Stomach smooth muscle (tissue), 2 donors: ENCODE results near the gene C1QL3.

ENCODE experiments used
- H3K27ac ChIP-seq: one replicate; pipeline ENCODE4 v1.7.0; 2013; ENCODE audit warnings: mild to moderate bottlenecking, low read length, inconsistent platforms
- H3K27me3 ChIP-seq, 2 donors: one replicate each; pipeline ENCODE4 v1.7.0; 2013; ENCODE audit warnings: low read length in 2 of 2; ENCODE audit not compliant: insufficient read depth in 2 of 2, control insufficient read depth in 1 of 2
- H3K36me3 ChIP-seq, 2 donors: one replicate each; pipeline ENCODE4 v1.7.0; 2013; ENCODE audit warnings: low read length in 2 of 2; ENCODE audit not compliant: control insufficient read depth in 2 of 2, insufficient read depth in 2 of 2
- H3K4me1 ChIP-seq: one replicate; pipeline ENCODE4 v1.7.0; 2013; ENCODE audit warnings: low read length; ENCODE audit not compliant: control insufficient read depth, insufficient read depth
- H3K4me3 ChIP-seq, 2 donors: one replicate each; pipeline ENCODE4 v1.7.0; 2013; ENCODE audit warnings: low read length in 2 of 2
- H3K9ac ChIP-seq, 2 donors: one replicate each; pipeline ENCODE4 v1.7.0; 2013; ENCODE audit warnings: low read length in 2 of 2, mild to moderate bottlenecking in 1 of 2
- H3K9me3 ChIP-seq, 2 donors: one replicate each; pipeline ENCODE4 v1.7.0; 2013; ENCODE audit warnings: low read length in 2 of 2; ENCODE audit not compliant: control insufficient read depth in 2 of 2
- donor health status: healthy.
- donor health status: Pancreatic carcinoma.

The C1QL3 gene

DNA sequence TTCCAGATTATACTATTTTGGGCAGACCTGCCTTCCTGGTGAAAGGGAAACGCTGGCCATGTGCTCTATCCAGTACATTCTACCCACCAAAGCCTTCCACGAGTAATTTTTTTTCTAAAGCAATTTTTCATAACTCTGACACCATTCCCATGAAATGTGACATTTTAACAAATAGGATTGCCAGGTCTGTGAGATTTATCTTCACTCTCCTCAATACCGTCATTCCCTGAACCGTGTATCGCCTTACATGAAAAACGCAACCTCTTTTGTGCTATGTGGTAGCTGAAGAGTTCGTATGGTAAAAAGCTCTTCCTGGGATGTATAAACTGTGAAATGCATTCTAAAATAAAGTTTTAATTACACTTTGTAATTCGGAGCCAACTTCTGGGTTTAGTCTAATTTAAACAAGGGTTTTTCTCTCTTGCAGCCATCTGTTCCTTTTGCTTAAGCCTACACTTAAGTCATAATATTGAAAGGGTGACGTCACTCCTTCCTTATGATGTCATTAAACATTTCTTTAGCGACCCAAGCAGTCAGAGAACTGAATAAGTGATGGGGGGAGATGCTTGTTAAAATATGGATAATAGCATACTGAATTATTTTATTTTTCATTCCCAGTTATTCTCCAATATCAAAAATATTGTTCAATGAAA, 27.7 kb downstream of the C1QL3 start:
- Histone ChIP-seq H3K4me3 (no peak overlapping the region), H3K9me3 (no peaks in the 10 kb centered on the region), H3K27ac (no peak overlapping the region), H3K36me3 (no peaks in the 10 kb centered on the region), H3K9ac (no peak overlapping the region), H3K27me3 (no peaks in the 10 kb centered on the region), H3K4me1 (no peaks in the 10 kb centered on the region)

DNA sequence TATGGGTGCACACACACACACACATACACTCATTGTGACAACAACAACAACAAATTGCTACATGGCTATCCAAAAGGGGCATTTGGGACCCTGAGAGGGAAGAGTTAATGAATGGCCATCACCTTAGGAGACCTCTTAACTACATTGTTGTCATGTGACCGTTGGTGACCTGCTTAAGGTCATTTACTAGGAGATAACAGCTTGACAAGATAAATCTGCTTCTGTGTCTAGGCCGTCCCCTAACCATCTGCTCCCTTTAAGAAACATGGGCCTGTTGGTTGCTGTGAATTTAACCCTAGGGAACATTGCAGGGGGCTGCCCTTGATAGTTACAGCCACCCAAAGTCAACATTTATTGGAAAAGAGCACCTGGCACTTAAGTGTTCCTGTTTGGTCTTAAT, 29.7 kb downstream of the C1QL3 start:
- H3K9ac ChIP-seq: no peak overlapping the region
- no peaks in the 10 kb centered on the region for H3K27me3 ChIP-seq
- no peak overlapping the region for H3K4me3 ChIP-seq
- H3K36me3 ChIP-seq: no peaks in the 10 kb centered on the region
- H3K27ac ChIP-seq: no peak overlapping the region
- no peaks in the 10 kb centered on the region for H3K4me1 ChIP-seq
- no peaks in the 10 kb centered on the region for H3K9me3 ChIP-seq

DNA sequence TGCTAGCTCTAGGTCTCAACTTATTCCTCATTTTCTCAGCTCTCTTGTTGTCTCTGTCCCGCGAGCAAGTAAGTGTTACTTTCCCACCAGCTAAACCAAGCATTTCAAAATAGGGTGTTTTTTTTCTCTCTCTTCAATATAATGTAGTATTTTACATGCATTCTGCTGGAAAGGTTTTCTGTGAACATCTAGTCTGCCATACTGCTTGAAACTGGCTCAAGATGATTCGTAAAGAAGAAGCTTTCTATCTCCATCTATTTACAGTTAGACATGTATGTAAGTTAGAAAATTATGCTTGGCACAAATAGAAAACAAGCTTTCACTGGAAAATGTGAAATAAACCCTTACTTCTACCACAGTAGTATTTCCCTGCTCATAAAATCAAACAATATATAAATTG, 31.2 kb downstream of the C1QL3 start:
- no peak overlapping the region for H3K4me3 ChIP-seq
- H3K9ac ChIP-seq: no peak overlapping the region
- H3K27me3 ChIP-seq: no peaks in the 10 kb centered on the region
- no peak overlapping the region for H3K27ac ChIP-seq
- no peaks in the 10 kb centered on the region for H3K36me3 ChIP-seq
- H3K4me1 ChIP-seq: no peaks in the 10 kb centered on the region
- no peaks in the 10 kb centered on the region for H3K9me3 ChIP-seq

DNA sequence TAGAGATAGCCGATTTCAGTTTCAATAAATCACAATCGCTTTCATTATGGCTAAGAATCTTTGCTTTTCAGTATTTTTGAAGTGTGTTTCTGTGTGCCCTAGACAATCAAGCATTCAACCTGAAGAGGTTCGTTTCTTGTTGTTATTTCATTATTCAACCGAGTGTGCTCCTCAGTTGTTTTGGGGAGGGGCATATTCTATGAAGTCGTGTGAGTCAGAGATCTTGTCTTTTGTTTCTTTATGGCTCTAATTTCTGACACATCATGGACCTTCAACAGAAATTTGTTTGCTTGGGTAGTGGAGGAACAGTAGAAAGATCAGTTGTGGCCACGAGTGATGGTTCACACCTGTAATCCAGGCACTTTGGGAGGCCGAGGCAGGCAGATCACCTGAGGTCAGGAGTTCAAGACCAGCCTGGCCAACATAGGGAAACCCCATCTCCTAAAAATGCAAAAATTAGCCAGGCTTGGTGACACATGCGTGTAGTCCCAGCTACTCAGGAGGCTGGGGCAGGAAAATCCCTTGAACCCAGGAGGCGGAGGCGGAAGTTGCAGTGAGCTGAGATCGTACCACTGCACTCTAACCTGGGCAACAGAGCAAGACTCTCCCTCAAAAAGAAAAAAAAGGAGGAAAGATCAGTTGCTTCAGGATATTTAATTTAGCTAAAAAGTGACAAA, 38.3 kb downstream of the C1QL3 start:
- H3K9me3 ChIP-seq: no peaks in the 10 kb centered on the region
- H3K9ac ChIP-seq: no peak overlapping the region
- no peaks in the 10 kb centered on the region for H3K36me3 ChIP-seq
- H3K27ac ChIP-seq: no peak overlapping the region
- no peak overlapping the region for H3K4me3 ChIP-seq
- H3K4me1 ChIP-seq: no peaks in the 10 kb centered on the region
- no peaks in the 10 kb centered on the region for H3K27me3 ChIP-seq

DNA sequence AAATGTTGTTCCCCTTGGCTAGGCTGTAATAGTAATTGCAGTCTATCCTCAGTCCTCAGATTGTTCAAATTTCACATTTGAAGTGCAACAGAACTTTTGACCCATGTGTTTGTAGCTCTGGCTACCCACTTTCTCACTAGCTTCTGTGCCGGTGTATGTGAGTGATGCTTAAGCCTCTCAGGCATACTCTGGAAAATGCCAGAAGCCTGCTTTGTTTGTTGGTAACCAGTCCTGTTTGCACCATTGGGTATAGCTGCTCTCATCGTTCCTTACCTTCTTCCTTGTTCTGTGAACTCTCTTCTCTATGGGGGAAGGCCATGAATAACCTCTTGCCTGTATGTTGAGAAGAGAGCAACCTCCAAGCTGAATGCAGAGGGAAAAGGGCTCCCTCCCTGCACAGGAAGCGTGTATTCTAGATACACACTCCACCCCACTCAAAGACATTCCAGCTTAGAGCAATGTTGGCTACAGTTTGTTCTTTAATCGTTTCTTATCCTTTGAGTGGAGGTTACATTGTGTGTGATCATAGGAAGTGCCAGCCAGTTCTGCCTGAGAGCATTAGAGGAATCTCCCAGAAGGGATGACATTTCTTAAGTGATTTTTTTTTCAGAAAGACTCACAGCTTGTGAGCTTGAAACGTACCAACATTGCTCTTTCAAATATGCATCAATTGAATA, 40.5 kb downstream of the C1QL3 start:
- H3K9ac ChIP-seq: no peak overlapping the region
- no peaks in the 10 kb centered on the region for H3K27me3 ChIP-seq
- no peaks in the 10 kb centered on the region for H3K36me3 ChIP-seq
- H3K4me3 ChIP-seq: no peak overlapping the region
- no peak overlapping the region for H3K27ac ChIP-seq
- no peaks in the 10 kb centered on the region for H3K4me1 ChIP-seq
- H3K9me3 ChIP-seq: no peaks in the 10 kb centered on the region

DNA sequence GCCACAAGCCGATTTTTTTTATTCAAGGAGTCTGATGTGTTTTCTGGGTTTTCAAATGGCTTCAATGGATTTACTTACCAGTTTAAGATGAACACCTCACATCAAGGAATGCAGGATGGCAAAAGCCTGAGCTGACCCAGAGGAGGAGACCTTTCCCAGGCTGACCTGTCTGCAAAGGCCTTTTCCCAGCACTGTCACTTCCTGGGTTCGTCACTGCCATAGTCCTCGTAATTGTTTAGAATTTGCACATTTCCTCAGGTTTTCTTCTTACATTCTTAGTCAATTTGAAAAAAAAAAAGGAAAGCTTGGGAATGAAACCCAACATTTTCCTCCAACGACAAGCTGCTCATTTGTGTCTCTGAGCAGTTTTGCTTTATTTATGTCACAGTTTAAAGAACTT, 42.9 kb downstream of the C1QL3 start:
- no peak overlapping the region for H3K4me3 ChIP-seq
- no peaks in the 10 kb centered on the region for H3K9me3 ChIP-seq
- no peak overlapping the region for H3K27ac ChIP-seq
- no peak overlapping the region for H3K9ac ChIP-seq
- no peaks in the 10 kb centered on the region for H3K4me1 ChIP-seq
- H3K27me3 ChIP-seq: no peaks in the 10 kb centered on the region
- no peaks in the 10 kb centered on the region for H3K36me3 ChIP-seq

DNA sequence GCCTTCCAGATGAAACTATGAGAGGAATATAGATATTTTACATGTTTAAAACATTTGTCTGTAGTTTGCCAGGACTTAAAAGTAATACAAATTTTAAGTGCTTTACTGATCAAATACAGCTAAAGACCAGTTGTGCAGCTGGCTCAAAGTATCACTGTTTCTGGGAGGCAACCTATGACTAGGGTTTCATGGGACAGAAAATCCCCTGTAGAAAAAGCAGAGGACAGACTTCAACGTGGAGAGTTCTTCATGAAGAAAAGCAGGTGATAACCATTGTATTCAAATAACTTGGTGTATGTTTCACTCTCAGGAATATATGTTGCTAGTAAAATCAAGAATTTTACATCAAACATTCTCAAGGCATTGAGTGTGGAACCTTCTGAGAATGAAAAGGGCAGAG, 43.9 kb downstream of the C1QL3 start:
- Histone ChIP-seq H3K36me3 (no peaks in the 10 kb centered on the region), H3K9me3 (no peaks in the 10 kb centered on the region)

DNA sequence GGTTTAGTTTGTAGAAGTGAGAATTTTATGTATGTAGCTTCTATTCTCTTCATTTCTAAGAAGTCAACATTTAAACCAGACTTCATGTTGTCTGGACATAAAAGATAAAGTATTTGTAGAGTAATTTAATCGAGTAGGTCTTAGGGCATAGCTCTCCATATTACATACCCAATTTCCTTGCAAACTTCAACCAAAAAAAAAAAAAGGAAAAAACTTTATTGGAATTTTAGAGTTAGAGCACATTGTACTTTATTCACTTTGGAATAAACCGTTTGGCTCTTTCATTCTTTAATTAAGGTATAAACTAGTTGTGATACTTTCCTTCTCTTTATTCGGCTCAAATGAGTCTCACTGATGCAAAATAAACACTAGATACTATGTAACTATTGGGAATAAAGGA, 48.9 kb downstream of the C1QL3 start:
- H3K27ac ChIP-seq: no peak overlapping the region
- H3K4me3 ChIP-seq: no peak overlapping the region
- no peaks in the 10 kb centered on the region for H3K27me3 ChIP-seq
- no peak overlapping the region for H3K9ac ChIP-seq
- H3K4me1 ChIP-seq: no peaks in the 10 kb centered on the region
- H3K36me3 ChIP-seq: no peaks in the 10 kb centered on the region
- no peaks in the 10 kb centered on the region for H3K9me3 ChIP-seq

More for the DNA sequence above, 43.9 kb downstream of the C1QL3 start:
- no peak overlapping the region for H3K4me3 ChIP-seq
- H3K9ac ChIP-seq: no peak overlapping the region
- H3K27ac ChIP-seq: no peak overlapping the region
- H3K27me3 ChIP-seq: no peaks in the 10 kb centered on the region
- H3K4me1 ChIP-seq: no peaks in the 10 kb centered on the region

DNA sequence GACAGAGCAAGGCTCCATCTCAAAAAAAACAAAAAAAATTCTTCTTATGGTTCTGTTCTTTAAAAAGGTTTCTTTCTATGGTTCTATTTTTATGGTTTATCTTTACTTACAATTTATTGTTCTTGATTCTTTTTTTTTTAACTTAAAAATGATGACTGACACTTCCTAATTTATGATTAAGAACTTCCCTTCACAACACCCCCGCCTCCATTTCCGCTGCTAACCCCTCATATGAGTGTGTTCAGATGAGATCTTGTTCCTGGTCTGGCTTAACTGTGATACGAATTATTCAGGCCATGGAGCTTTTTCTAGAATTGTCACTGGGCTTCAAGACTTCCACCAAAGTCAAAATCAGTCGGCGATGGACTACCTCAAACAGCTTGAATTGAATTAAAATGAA, 50.9 kb downstream of the C1QL3 start:
- no peaks in the 10 kb centered on the region for H3K27me3 ChIP-seq
- no peak overlapping the region for H3K4me3 ChIP-seq
- no peaks in the 10 kb centered on the region for H3K4me1 ChIP-seq
- no peaks in the 10 kb centered on the region for H3K9me3 ChIP-seq
- no peak overlapping the region for H3K27ac ChIP-seq
- H3K36me3 ChIP-seq: no peaks in the 10 kb centered on the region
- H3K9ac ChIP-seq: no peak overlapping the region

DNA sequence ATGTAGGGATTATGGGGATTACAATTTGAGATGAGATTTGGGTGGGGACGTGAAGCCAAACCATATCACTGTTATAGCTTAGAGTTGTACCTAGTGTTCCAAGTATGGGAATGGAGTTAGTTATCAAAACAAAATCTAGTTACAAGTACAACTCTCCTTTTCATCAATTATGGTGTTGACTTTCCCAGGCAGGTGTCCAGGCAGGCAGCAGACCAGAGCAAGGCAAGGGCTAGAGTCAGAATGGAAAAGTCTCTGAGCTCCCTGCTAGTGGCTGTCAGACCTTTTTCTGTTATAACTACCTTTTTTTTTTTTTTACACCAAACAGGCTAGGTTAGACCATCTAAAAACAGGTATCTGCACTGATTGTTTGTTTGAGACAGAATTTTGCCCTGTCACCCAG, 55.7 kb downstream of the C1QL3 start:
- Histone ChIP-seq H3K9ac (no peak overlapping the region), H3K27me3 (no peaks in the 10 kb centered on the region), H3K4me1 (no peaks in the 10 kb centered on the region), H3K4me3 (no peak overlapping the region), H3K27ac (no peak overlapping the region), H3K36me3 (no peaks in the 10 kb centered on the region), H3K9me3 (no peaks in the 10 kb centered on the region)
